SKM-1 treated with dmso at 0.1 percent for 144 hours (cell line): Measurements from ENCODE around the gene PLPP4.
A peak's percentile ranks its signal among the peaks of the same experiment; 100 is the strongest.

Source experiments
- DNase-seq: peaks from one replicate; lab custom pipeline; 2025; ENCODE audit not compliant: unreplicated experiment; lab: John Stamatoyannopoulos, UW

PLPP4 gene

DNA sequence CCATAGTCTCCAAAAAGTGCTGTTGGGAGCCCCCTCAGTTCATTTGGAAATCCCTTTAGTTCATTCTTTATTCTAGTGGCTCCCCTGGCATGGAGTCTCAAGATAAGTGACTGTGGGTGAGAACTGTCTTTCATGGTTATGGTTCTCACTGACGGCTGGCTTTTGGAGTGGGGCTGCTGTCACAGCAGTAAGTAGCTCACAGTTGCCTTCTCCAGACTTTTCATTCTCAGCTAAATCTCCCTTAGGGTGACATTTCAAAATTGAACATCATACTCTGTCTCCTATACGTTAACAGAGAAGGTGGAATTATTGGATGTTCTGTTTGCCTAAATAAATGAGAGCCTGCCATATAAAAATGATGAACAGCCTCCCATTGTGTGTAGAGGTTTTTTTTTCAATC lies 58.7 kb downstream of the PLPP4 start:
- DNase-seq: no peak

DNA sequence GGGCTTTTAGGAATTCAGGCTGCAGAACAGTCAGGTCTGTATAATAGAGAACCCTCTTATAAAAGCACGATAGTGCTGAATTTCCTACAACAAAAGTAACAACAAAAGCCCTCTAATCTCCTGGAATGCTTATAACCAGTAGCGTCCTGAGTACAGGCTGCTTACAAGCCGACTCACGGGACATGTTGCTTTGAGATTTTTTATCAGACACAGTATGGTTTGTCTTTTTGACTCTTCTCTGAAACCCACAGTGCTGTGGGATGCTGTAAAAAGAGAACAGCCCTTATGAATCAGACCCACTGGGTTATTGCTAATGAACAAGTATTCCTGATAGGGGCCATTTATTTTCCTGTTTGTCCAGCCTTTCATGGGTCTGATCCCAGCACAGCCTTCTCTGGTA lies 59.4 kb downstream of the PLPP4 start:
- no peak for DNase-seq

DNA sequence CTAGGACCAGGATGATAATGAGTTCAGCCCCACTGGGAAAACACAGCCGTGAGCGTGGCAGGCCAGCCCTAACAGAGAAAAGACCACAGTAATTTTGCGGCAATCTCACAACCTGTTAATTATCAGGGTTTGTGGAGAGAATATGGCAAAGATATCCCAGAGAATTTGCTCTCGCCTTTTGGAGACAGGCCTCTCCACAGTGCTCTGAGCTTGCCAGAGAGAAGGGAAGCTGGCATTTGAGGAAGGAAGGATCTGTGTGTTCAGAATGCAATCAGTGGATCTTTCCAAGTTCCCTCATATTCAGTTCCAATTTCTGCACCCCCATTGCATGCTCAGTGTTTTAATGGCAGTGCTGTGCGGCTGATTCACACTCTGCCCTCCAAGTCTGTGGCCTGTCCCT lies 60.2 kb downstream of the PLPP4 start:
- DNase-seq: no peak

DNA sequence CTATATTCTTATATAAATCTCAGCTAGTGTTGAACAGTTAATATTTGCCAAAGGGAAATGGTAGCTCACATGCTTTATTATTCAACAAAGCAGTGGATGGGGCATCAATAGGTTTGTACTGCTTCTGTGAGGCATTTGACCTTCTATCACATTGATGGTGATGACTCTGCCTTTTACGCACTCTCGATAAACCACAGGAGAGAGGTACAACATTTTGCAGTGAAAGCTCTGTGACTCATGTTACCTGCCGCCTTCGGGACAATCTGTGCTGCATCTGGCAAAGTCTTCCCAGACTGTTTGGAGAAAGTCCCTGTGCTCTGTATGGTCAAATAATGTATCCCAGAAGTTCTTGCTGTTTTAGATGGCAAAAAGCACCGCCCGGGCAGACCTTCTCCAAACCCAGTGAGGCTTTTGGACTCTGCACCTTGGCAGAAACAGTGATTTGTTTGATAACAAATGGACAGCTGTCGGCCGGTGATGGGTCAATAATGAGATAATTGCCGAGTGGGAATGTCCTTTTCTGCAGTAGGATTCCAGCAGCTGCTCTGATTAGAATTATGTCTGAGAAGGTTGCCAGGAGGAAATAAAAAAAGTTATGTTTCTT lies 61.0 kb downstream of the PLPP4 start:
- DNase-seq: no peak

DNA sequence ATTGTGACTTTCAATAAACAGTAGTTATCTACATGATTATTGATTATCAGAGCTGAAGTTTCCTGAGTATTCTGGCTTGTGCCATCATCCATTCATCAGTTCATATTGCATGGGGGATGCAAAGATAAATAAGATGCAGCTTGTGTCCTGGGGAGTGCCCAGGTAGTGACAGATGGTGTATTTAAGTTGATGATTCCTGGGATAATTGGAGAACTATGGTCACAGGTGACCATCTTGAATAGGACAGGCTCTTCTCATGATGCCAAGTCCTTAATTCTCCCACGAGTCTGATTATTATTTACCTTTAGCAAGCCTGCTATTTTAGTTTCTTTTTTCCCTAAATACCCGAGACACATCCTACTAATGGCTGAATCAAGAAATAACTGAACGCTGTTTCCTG lies 64.9 kb downstream of the PLPP4 start:
- DNase-seq: no peak

DNA sequence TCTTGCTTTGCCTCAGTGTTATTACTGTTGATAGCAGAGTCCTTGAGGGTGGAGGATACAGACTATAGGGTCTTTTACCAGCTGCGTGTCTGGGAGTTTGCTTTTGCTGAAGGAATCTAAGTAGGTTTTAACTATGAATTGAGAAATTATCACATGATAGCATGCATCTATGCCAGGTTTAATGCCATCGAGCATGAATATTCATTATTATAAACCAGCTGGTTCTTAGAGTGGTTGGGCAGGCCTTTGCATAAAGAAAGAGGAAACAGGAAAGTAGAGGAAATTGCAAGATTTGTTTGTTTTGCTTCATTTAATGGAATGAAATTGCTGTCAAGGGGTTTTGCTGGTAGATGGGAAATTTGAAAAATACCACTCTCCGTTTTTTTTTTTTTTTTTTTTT lies 70.7 kb downstream of the PLPP4 start:
- no peak for DNase-seq

DNA sequence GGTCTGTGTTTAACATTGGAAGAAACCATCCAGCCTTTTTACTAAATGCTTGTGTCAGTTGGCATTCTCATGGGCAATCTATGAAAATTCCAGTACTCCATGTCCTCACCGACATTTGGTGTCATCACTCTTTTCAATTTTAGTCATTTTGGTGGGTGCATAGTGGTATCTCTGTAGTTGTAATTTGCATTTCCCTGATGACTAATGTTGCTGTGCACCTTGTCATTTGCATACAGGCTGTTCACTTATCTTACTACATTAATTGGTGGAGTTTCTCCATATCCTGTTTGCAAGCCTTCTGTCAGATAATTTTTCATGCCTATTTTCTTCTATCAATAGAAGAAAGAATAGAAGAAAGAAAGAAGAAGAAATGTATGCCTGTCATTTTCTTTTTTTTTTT lies 73.7 kb downstream of the PLPP4 start:
- no peak for DNase-seq

DNA sequence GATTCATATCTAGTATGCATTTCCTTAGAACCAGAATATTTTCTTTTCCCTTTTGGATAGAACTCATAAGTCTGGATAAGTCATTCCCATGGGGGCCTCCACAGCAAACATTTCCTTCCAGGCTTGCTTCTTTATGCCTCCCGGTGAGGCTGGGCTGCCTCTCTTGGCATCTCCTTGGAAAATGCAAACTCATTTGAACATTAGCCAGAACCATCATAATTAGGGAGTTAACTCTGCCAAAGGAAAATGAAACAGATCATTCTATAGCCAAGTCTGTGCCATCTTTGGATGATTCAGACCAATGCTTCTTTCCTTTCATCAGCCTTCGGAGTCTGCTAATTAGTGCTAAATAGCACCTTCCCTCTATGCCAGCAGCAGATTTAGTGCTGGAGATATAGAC lies 81.1 kb downstream of the PLPP4 start:
- DNase-seq: no peak

DNA sequence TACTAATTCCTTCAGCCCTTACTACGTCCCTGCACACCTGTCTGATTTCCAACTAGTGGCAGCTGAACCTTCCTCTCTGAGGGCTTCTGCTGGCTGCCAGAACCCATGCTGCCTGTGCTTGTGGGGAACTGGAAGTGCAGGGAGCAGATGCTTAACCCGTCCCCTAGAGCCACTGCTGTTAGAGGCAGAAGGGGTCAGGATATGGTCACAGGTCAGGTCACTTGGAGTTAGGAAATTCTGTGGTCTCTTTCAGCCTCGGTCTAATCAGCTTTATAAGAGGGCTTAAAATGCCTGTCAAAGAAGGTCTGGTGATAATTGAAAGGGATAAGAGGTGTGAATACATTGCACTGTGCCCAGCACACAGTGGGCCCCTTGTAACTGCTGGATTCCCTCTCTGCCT lies 82.0 kb downstream of the PLPP4 start:
- peak; percentile 76 for DNase-seq

DNA sequence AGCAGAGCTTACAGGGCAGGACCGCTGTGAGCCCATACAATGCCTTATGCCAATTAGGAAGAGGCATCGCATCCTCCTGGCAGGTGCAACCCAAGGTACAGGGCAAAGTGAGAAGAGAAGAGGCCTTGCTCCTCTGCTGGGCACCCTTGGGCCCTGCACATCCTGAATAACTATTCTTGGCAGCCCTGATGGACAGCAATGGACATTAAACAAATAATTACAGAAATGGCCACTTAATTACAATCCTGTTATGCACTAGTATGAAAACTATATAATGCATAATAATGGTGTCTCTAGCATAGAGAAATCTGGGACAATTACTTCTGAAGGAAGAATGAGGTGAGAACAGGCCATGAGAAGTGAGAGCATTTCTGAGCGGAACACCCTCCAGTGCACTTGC lies 83.5 kb downstream of the PLPP4 start:
- DNase-seq: no peak

DNA sequence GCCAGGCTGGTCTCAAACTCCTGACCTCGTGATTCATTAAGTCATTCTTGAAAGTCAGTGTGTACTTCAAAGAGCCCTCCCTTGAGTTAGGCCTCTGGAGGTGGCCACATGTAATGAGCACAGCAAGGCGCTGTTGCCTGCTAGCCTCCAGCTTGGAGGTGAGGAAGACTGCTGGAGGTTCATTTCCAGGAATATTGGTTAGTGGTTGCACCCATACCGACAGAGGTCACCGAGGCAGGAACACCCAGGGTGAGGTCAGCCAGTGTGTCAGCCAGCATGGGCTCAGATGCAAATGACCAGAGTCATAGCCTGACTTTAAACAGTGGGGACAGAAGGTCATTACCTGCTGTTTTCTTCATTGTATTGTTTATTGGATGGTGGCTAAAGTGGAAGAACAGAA lies 85.0 kb downstream of the PLPP4 start:
- no peak for DNase-seq

DNA sequence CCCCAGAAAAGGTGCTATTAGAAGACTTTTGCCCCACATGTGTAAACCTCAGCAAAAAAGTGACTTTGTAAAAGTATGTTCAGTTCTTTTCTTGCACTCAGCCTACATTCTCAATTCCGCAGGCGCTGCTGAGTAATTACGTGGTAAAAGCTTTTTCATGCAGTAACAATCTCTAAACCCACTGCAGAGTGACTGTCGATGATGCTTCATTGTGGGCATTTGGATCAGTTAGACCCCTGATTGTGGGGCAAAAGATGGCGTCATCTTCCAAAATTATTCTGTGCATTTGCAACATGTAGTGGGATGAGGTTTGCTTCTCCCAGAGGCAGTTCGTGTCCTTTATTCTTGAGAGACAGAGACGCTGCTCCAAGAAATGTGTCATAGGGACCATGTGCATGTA lies 85.6 kb downstream of the PLPP4 start:
- DNase-seq: no peak

DNA sequence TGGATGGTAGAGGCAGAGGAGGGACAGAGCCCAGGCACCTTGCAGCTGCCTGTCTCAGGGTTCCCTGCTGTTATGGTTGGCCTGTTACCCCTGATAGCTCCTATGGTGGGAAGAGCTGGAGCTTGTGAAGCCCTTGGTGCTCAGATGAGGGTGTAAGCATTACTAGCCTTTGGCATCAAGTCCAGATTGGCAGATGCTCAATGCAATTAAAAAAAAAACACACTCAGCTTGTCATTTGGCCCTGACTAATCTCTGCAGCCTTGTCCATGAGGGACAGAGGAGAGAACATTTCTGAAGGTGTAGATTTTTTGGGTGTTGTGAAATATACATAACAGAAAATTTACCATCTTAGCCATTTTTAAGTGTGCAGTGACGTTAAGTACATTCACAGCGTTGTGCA lies 86.3 kb downstream of the PLPP4 start:
- no peak for DNase-seq

DNA sequence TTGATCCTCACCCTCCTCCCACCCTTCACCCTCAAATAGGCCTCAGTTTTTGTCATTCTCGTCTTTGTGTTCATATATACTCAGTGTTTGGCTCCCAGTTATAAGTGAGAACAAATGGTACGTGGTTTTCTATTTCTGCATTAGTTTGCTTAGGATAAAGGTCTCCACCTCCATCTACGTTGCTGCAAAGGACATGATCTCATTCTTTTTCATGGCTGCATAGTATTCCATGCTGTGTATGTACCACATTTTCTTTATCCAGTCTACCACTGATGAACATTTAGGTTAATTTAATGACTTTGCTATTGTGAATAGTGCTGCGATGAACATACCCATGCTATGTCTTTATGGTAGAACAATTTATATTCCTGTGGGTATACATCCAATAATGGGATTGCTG lies 91.2 kb downstream of the PLPP4 start:
- no peak for DNase-seq

DNA sequence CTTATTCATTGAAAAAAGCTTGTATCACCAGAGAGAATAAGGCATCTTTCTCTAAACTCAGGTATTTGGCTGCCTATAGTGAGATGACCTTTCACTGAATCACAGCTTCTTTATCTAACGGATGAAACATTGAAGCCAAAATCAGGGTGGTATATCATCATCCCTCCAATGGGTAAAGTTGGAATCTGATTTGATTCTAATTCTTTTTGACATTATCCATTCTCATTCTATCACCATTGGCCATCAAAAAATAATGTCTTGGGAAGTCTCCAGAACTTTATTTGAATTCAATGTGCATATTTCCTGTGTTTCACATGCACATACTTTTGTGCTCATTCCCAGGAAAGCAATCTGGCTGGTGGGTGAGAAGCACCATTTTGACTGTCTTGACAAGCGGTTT lies 95.2 kb downstream of the PLPP4 start:
- no peak for DNase-seq

DNA sequence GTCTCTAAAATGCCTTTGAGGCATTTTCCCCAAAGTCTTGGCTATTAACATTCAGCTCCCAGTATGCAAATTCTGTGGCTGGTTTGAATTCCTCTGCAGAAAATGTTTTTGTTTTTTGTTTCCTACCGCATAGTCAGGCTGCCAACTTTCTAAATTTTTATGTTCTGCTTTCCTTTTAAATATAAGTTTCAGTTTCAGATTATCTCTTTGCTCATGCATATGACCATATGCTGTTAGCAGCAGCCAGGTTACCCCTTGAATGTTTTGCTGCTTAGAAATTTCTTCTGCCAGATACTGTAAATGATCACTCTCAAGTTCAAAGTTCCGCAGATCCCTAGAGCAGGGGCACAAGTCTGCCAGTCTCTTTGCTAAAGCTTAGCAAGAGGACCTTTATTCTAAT lies 96.9 kb downstream of the PLPP4 start:
- DNase-seq: no peak

DNA sequence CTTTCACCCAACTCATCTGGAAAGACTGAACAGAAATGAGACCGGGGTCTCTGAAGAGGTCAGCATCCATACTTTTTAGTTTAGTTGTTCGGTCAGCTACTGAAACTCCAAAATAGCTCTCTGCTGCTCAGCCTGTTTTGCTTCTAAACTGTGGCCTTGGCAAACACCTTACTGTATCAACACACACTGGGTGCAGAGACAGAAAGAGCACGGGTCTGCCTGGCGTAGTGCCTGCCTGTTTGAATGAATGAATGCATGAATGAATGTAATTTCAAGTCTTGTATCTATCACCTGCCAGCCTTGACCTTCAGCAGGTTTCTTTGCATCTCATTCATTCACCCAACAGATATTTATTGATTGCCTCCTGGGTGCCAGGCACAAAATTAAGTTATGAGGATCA lies 98.4 kb downstream of the PLPP4 start:
- no peak for DNase-seq

DNA sequence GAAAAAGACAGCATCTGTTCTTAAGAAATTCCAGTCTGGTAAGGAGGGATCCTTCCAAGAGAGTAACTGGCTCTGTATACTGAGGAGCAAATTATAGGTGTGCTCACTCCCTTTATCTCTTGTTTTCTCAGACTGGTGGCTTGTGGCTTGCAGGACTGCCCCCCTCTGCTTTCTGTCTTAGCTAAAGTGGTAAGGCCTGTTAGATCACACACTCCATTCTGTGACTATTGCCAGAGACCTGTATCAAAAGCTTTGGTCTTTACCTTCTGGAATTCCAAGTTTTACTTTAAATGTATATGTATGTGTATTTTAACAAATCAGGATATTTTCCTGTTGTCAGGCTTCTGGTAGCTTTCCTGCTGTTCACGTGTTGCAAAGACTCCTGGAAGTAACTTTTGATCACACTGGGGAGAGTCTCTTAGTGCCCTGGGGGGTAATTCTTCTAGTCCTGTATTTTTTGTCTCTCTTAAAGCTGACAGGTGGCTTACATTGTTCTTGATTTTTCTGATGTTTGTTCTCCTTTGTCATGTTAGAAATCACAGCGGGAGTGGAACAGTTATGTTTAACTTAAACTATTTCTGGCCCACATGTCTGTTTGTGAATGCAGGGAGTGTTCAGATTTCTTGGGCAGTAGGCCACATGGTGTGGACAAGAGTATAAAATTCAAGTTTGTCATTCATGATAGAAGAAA lies 99.0 kb downstream of the PLPP4 start:
- DNase-seq: no peak

DNA sequence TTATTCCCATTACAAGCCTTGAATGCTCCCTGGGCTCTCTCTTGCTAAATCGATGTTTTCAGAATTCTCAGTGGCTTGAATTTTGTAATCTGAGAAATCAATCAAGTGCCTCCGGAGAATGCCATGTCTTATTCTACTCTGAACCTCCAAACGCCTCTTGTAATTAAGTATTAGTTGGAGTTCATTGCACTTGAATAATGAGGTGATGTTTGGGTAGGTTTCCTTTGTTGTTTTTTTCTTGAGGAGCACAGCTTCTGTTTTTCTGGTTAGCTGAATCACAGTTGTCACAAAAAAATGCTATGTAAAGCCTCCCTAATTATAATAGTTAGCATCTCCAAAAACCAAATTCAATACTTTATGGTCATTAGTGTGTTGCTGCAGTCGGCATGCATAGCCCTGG lies 100.3 kb downstream of the PLPP4 start:
- DNase-seq: no peak

DNA sequence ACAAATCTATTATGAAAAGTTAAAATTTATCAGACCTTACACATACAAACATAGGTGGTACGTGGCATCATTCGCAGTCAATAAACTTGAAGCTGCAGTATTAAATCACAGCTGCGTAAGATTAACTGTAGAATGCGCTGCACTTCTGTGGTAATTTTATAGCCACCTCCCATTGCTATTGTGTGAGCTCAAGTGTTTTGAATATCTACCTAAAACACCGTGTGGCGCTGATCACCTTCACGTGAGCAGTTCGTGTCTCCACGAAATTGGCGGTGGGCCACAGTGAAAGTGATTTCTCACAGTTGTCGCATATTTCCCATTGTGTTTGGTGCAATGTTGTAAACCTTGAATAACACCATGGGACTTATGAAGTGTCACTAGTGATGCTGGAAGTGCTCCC lies 102.8 kb downstream of the PLPP4 start:
- DNase-seq: no peak

DNA sequence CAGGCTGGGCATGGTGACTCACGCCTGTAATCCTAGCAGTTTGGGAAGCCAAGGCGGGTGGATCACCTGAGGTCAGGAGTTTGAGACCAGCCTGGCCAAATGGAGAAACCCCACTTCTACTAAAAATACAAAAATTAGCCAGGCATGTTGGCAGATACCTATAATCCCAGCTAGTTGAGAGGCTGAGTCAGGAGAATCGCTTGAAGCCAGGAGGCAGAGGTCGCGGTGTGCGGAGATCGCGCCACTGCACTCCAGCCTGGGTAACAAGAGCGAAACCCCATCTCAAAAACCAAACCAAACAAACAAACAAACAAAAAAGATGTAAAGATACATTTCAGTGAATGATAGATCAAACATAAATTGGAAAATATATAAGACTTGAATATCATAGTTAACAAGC lies 105.9 kb downstream of the PLPP4 start:
- DNase-seq: no peak

DNA sequence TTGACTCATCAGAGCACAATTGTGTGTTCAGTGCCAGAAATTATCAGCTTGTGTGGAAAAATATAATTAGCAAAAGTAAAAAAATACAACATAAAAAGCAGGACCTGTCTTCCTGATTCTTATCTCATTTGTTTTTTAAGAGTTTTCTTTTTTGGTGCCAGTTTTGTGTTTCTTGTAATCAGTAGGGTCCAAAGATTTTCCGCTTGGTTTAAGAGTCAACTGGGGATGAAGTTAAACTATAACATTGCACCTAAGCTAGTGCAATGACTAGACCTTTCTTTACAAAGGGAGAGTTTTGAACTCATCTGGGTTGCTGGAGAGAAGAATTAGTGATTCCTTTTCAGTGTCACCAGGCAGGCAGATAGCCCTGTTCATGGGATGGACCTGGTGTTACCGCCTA lies 113.4 kb downstream of the PLPP4 start:
- DNase-seq: no peak

DNA sequence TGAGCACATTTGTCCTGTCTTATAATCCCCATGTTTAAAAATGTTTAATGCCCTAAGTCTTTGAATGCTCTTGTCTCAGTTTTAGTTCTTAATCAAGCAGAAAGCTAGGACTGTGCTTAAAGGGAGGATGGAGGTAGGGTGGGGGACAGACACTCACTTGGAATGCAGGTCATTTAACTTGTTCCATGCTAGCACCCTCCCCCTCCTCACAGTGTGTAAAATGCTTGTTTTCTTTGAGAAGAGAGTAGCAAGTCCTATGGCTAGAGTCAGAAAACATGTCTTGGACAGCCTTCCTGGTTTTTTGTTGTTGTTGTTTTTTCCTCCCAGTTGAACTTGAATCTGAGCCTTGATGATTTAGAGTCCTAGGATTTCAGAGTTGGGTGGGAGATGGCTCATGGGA lies 114.2 kb downstream of the PLPP4 start:
- DNase-seq: no peak
